GM18951 (cell line): ENCODE measurements around the gene TRAF7.

ENCODE experiments used
- POLR2A ChIP-seq: IDR thresholded peaks from 4 replicates; pipeline ENCODE4 v1.6.1; 2011; ENCODE audit warnings: mild to moderate bottlenecking; ENCODE audit not compliant: insufficient read length, insufficient read depth; ENCODE audit errors: extremely low read depth
- in situ Hi-C: fragments of 300-500 bp; cut with MboI; formaldehyde crosslinking; loops from one replicate; pipeline ENCODE4 v1.12.0; 2022; ENCODE audit warnings: low sequenced_read_pairs, mixed read lengths, inconsistent platforms; ENCODE audit not compliant: unreplicated experiment

Gene TRAF7

DNA sequence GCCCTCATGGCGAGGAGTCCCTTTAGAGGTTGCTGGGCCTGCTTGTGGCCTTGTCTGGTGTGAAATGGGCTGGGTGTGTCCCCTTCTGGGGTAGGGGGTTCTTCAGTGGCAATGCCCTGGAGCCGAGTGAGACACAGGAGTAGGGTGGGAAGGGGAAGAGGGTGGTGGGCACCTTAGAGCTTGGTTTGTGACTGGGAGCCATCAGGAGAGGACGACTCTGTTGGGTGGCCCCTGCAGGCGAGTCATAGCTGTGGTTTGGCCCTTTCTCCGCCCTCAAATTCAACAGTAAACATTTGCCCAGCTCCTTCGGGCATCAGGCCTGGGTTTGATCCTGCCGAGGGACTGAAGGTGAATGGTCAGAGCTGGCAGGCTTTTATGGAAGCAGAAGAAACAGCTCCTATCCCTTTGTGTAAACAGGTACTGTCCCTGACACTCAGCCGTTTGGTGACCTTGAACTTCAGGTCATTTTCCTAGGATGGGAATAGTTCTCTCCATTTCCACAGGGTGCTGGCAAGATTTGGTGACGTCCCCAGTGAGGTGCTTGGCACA is 70.7 kb downstream of the TRAF7 start:
- no peak for TF ChIP-seq POLR2A
- in situ Hi-C loops: no loop called here

DNA sequence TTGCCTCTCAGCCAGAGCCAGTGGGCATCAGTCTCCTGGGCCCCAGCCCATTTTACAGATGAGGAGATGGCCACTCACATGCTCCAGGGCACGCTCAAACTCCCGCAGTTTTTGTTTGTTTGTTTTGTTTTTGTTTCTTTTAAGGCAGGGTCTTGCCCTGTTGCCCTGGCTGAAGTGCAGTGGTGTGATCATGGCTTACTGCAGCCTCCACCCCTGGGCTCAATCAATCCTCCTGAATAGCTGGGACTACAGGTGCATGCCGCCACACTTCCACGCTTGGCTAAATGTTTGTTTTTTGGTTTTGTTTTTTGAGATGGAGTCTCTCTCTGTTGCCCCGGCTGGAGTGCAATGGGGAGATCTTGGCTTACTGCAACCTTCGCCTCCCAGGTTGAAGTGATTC is 71.3 kb downstream of the TRAF7 start:
- TF ChIP-seq POLR2A: no peak
- in situ Hi-C loops: no loop called here
